PFSK-1 (cell line): ENCODE results near the gene C2orf69.

ENCODE experiments used
- FOXP2 ChIP-seq: optimal IDR thresholded peaks from 2 replicates; pipeline ENCODE3; 2011; ENCODE audit warnings: borderline replicate concordance, control low read depth, inconsistent platforms; ENCODE audit not compliant: insufficient read depth; ENCODE audit errors: extremely low read length, extremely low read depth
- POLR2AphosphoS5 ChIP-seq: IDR thresholded peaks from 2 replicates; pipeline ENCODE4 v1.6.1; 2012; ENCODE audit warnings: low read depth, mild to moderate bottlenecking, control low read depth, low read length, moderate library complexity
- REST ChIP-seq, 2 experiments: IDR thresholded peaks; 2 replicates each; pipeline versions ENCODE4 v1.6.1 to v1.8.0; 2011 to 2012; ENCODE audit warnings: low read depth in 2 of 2, low read length in 2 of 2, control low read depth in 1 of 2, inconsistent platforms in 1 of 2, mild to moderate bottlenecking in 1 of 2, moderate library complexity in 1 of 2; ENCODE audit not compliant: insufficient read depth in 1 of 2
- SIN3A ChIP-seq: IDR thresholded peaks from 2 replicates; pipeline ENCODE4 v1.6.1; 2012; ENCODE audit warnings: mild to moderate bottlenecking, low read length, moderate library complexity, borderline replicate concordance; ENCODE audit not compliant: insufficient read depth
- TAF1 ChIP-seq: IDR thresholded peaks from 2 replicates; pipeline ENCODE4 v1.6.1; 2012; ENCODE audit warnings: low read length, control low read depth, borderline replicate concordance; ENCODE audit not compliant: insufficient read depth

Gene C2orf69

DNA sequence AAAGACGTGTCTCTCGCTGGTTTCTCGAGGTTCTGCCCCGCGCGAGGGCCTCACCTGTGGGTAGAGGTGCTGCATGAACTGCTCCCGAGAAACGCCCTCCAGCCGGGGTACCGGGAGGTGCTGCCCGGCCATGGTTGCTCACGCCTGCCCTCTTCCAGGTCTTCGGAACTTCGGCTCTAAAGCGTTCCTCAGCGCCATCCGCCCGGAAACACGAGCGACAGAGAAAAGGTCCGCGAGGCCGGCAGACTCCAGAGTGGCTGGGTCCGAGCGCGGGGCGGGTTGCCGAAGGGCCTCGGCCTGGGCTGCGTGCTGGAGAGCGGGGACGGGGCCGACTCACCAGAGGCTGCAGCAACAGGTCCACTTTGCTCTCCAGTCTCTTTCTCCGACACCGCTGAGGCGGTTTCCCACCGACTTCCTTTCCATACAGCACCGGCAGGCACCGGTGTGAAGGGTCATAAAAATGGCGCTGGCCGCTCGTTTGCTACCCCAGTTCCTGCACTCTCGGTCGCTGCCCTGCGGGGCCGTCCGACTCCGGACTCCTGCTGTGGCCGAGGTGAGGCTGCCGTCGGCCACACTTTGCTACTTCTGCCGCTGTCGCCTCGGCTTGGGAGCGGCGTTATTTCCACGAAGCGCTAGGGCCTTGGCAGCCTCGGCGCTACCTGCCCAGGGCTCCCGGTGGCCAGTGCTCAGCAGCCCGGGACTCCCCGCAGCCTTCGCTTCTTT is 44.4 kb downstream of the C2orf69 start, which contains the start of the genes MAIP1 and TYW5:
Gene MAIP1 (plus strand): TSS at position 244 of the 723 bp plus-strand sequence. CDS start 217 bp downstream, at position 461.
Gene TYW5 (minus strand): TSS at position 153 of the 723 bp plus-strand sequence. CDS start 21 bp downstream, at position 132.
- no peak for TF ChIP-seq SIN3A
- TF ChIP-seq TAF1, result peak; percentile 89
- TF ChIP-seq POLR2AphosphoS5, result peak; percentile 93
- no peak for TF ChIP-seq FOXP2
- TF ChIP-seq REST (IDR thresholded peaks at IDR 0.05; ENCODE audit: insufficient read depth in 1 of 2, low read depth in 2 of 2, low read length in 2 of 2), result no peak

- no peak for TF ChIP-seq FOXP2
- no peak for TF ChIP-seq POLR2AphosphoS5
- no peak for TF ChIP-seq TAF1
- TF ChIP-seq SIN3A, result no peak
- no peak for TF ChIP-seq REST (IDR thresholded peaks at IDR 0.05; ENCODE audit: insufficient read depth in 1 of 2, low read depth in 2 of 2, low read length in 2 of 2)
These were observed 44.9 kb downstream of the C2orf69 start for GRCh38 chr2:199956062-199956380.

DNA sequence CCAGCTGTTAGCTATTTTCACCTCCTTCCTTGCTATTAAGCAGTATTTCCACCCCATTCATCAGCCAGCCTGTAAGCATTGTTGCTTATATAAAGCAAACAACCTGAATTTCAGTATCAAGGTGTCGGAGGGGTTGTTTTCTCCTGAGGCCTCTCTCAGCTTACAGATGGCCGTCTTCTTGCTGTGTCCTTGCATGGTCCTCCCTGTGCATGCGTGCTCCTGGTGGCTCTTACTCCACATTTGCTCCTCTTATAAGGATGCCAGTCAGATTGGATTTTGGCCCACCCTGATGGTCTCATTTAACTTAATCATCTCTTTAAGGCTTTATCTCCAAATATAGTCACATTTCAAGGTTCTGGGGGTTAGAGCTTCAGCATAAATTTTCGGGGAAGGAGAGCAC is 46.9 kb downstream of the C2orf69 start:
- TF ChIP-seq SIN3A (no peak), TAF1 (no peak), REST (IDR thresholded peaks at IDR 0.05; ENCODE audit: insufficient read depth in 1 of 2, low read depth in 2 of 2, low read length in 2 of 2) (no peak), POLR2AphosphoS5 (no peak), FOXP2 (no peak)

DNA sequence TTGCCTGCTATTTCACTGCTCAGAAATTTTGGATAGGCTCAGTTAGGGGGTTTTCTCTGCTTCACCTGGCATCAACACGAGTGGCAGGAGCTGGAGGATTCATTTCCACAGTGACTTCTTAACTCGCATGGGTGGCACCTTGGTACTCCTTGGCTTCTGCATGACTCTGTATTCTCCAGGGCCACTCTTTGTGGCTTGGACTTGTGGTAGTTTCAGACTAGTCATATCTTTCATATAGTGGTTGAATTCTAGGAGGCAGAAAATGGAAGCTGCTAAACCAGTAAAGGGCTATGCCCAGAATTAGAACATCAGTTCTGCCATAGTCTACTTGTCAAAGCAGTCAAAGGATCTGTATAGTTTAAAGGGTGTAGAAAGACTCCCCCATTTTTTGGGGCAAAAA is 51.1 kb downstream of the C2orf69 start:
- no peak for TF ChIP-seq FOXP2
- TF ChIP-seq SIN3A, result no peak
- TF ChIP-seq TAF1, result no peak
- no peak for TF ChIP-seq REST (IDR thresholded peaks at IDR 0.05; ENCODE audit: insufficient read depth in 1 of 2, low read depth in 2 of 2, low read length in 2 of 2)
- no peak for TF ChIP-seq POLR2AphosphoS5
